Nephron progenitor cell (in vitro differentiated cells): ENCODE results near the gene OLFML1.

Experiments used
- DNase-seq: peaks from one replicate; pipeline ENCODE4 v3.0.0; 2021
- H3K27ac Mint-ChIP-seq: 2 replicates; pipeline ENCODE4 v1.8.0; 2021; ENCODE audit warnings: mild to moderate bottlenecking, moderate library complexity, mixed read lengths
- H3K27me3 Mint-ChIP-seq: 2 replicates; pipeline ENCODE4 v1.8.0; 2021; ENCODE audit warnings: mild to moderate bottlenecking, low read depth, mixed read lengths; ENCODE audit not compliant: poor library complexity
- H3K36me3 Mint-ChIP-seq: 2 replicates; pipeline ENCODE4 v1.8.0; 2021; ENCODE audit warnings: low read depth, mixed read lengths
- H3K4me1 Mint-ChIP-seq: 2 replicates; pipeline ENCODE4 v1.8.0; 2021; ENCODE audit warnings: mixed read lengths
- H3K4me3 Mint-ChIP-seq: 2 replicates; pipeline ENCODE4 v1.8.0; 2021; ENCODE audit warnings: mild to moderate bottlenecking, moderate library complexity, mixed read lengths
- H3K9me3 Mint-ChIP-seq: 2 replicates; pipeline ENCODE4 v1.8.0; 2021; ENCODE audit warnings: mild to moderate bottlenecking, moderate library complexity, mixed read lengths
- TF ChIP-seq, protein P1 (sequence below): fragments of 200-600 bp; sonication (generic); IDR thresholded peaks from 2 replicates; pipeline ENCODE4 v1.5.0; 2021; ENCODE audit warnings: antibody characterized with exemption

Gene OLFML1

GRCh38 chr11:7495882-7496551 lies 10.7 kb downstream of the OLFML1 start:
- peaks cover 11% of the 10 kb centered on the region for H3K4me1 Mint-ChIP-seq
- TF ChIP-seq, protein P1, sequence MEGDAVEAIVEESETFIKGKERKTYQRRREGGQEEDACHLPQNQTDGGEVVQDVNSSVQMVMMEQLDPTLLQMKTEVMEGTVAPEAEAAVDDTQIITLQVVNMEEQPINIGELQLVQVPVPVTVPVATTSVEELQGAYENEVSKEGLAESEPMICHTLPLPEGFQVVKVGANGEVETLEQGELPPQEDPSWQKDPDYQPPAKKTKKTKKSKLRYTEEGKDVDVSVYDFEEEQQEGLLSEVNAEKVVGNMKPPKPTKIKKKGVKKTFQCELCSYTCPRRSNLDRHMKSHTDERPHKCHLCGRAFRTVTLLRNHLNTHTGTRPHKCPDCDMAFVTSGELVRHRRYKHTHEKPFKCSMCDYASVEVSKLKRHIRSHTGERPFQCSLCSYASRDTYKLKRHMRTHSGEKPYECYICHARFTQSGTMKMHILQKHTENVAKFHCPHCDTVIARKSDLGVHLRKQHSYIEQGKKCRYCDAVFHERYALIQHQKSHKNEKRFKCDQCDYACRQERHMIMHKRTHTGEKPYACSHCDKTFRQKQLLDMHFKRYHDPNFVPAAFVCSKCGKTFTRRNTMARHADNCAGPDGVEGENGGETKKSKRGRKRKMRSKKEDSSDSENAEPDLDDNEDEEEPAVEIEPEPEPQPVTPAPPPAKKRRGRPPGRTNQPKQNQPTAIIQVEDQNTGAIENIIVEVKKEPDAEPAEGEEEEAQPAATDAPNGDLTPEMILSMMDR: no peak
- H3K27me3 Mint-ChIP-seq: no peaks in the 10 kb centered on the region
- no peak overlapping the region for H3K4me3 Mint-ChIP-seq
- H3K36me3 Mint-ChIP-seq: no peaks in the 10 kb centered on the region
- DNase-seq: no peak
- H3K9me3 Mint-ChIP-seq: no peaks in the 10 kb centered on the region
- H3K27ac Mint-ChIP-seq: no peak overlapping the region

DNA sequence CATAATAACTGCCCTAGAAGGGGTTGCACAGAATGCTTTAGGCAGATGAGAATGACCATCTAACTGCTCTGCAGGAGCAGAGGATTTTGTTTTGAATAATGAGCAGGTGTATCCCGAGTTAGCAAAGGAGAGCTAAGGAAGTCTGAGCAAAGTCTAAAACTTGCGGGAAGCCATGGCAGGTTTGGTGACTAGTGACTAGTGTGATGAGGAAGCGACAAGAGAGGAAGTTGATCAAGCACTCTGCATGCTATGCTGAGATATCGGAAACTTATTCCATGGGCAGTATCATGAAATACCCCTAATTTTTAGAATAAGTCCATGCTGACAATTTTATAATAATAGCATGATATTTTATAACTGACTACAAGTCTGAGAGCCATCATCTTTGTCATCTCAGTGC lies 12.9 kb downstream of the OLFML1 start:
- Mint-ChIP-seq H3K4me1 (peaks cover 11% of the 10 kb centered on the region), H3K36me3 (no peaks in the 10 kb centered on the region)
- no peak for DNase-seq

GRCh38 chr11:7499081-7499480 lies 13.8 kb downstream of the OLFML1 start:
- Mint-ChIP-seq H3K36me3 (no peaks in the 10 kb centered on the region), H3K4me3 (no peak overlapping the region), H3K27ac (no peak overlapping the region), H3K27me3 (no peaks in the 10 kb centered on the region), H3K9me3 (no peaks in the 10 kb centered on the region), H3K4me1 (peaks cover 11% of the 10 kb centered on the region)
- TF ChIP-seq, protein P1: no peak
- no peak for DNase-seq

More for the DNA sequence above, 12.9 kb downstream of the OLFML1 start:
- H3K27me3 Mint-ChIP-seq: no peaks in the 10 kb centered on the region
- no peaks in the 10 kb centered on the region for H3K9me3 Mint-ChIP-seq
- TF ChIP-seq, protein P1: no peak
- H3K4me3 Mint-ChIP-seq: no peak overlapping the region
- H3K27ac Mint-ChIP-seq: no peak overlapping the region

DNA sequence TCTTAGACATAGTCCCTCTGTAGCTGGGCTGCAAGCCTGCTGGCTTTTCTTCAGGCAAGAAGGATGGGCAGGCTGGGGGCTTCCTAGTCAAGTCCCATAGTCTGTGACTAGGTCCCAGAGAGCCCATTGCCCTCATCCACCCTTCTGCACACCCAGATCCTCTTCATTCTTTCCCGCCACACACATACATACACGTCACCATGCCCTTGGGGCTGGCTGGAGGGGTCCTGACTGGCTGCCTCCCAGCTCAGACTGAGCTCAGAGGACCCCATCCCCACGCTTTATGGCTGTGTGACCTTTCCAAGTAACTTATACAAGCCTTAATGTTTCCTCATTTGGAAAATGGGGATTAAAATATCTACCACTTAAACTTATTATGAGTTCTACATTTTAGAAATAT lies 14.9 kb downstream of the OLFML1 start:
- Mint-ChIP-seq H3K4me1 (peaks cover 11% of the 10 kb centered on the region), H3K4me3 (no peak overlapping the region), H3K27ac (no peak overlapping the region), H3K27me3 (peaks cover under 1% of the 10 kb centered on the region), H3K36me3 (no peaks in the 10 kb centered on the region), H3K9me3 (no peaks in the 10 kb centered on the region)
- no peak for DNase-seq
- TF ChIP-seq, protein P1: no peak

- Mint-ChIP-seq H3K36me3 (no peaks in the 10 kb centered on the region), H3K9me3 (no peaks in the 10 kb centered on the region), H3K27me3 (peaks cover 9% of the 10 kb centered on the region), H3K4me1 (peaks cover 11% of the 10 kb centered on the region), H3K4me3 (no peak overlapping the region), H3K27ac (no peak overlapping the region)
- no peak for DNase-seq
- TF ChIP-seq, protein P1: no peak
Measured at GRCh38 chr11:7501251-7501650, 15.9 kb downstream of the OLFML1 start.

GRCh38 chr11:7501894-7502293 lies 16.6 kb downstream of the OLFML1 start:
- Mint-ChIP-seq H3K27me3 (peaks cover 15% of the 10 kb centered on the region), H3K4me3 (no peak overlapping the region), H3K27ac (no peak overlapping the region), H3K4me1 (peaks cover 11% of the 10 kb centered on the region), H3K36me3 (no peaks in the 10 kb centered on the region), H3K9me3 (no peaks in the 10 kb centered on the region)
- TF ChIP-seq, protein P1: no peak
- no peak for DNase-seq
